ENCODE results near the gene EBF4. TPM values are rescaled to one million over a fixed set of nuclear protein-coding genes. Genes with fewer than 3 reads are reported as not detected.

The EBF4 gene
- total RNA-seq, 4 donors from 2014 or later, result 3.7 to 101 (median 5.4) TPM

- Histone ChIP-seq H3K4me1 (peaks cover 0 to 10% (median 7%) of the 10 kb centered on the region in 4 donors), H3K27me3 (peaks cover 46% of the 10 kb centered on the region), H3K4me3 (no peak overlapping the region), H3K36me3 (no peaks in the 10 kb centered on the region), H3K9me3 (no peaks in the 10 kb centered on the region), H3K27ac (no peak overlapping the region)
- intact Hi-C loops (cut with DNase I; ENCODE audit: low total_unique reads) (no loop called here), in situ Hi-C loops (cut with MboI; ENCODE audit: low pct_ligation_motif_present in 1 of 4, low pct_unique_long_range_greater_than_20kb in 1 of 4, low sequenced_read_pairs in 3 of 4) (no loop called here)
- TF ChIP-seq, protein P1, sequence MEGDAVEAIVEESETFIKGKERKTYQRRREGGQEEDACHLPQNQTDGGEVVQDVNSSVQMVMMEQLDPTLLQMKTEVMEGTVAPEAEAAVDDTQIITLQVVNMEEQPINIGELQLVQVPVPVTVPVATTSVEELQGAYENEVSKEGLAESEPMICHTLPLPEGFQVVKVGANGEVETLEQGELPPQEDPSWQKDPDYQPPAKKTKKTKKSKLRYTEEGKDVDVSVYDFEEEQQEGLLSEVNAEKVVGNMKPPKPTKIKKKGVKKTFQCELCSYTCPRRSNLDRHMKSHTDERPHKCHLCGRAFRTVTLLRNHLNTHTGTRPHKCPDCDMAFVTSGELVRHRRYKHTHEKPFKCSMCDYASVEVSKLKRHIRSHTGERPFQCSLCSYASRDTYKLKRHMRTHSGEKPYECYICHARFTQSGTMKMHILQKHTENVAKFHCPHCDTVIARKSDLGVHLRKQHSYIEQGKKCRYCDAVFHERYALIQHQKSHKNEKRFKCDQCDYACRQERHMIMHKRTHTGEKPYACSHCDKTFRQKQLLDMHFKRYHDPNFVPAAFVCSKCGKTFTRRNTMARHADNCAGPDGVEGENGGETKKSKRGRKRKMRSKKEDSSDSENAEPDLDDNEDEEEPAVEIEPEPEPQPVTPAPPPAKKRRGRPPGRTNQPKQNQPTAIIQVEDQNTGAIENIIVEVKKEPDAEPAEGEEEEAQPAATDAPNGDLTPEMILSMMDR (IDR thresholded peaks at IDR 0.05), result no peak
- TF ChIP-seq POLR2AphosphoS5 (IDR thresholded peaks at IDR 0.05) (no peak), POLR2A (IDR thresholded peaks at IDR 0.05) (no peak), EP300 (IDR thresholded peaks at IDR 0.05; ENCODE audit: low read depth) (no peak)
- no peak for DNase-seq
- WGBS, 2 donors (ENCODE audit: low coverage in 1 of 2), result 62 to 65% methylated on average over 2 to 4 of the region's 4 CpGs
Measured at GRCh38 chr20:2698186-2698817, 5.7 kb downstream of the EBF4 start.

- in situ Hi-C loops (cut with MboI; ENCODE audit: low pct_ligation_motif_present in 1 of 4, low pct_unique_long_range_greater_than_20kb in 1 of 4, low sequenced_read_pairs in 3 of 4), result no loop called here
- H3K27me3 ChIP-seq, result peaks cover 39% of the 10 kb centered on the region
- no peak for TF ChIP-seq EP300 (IDR thresholded peaks at IDR 0.05; ENCODE audit: low read depth)
- no peak for TF ChIP-seq POLR2AphosphoS5 (IDR thresholded peaks at IDR 0.05)
- TF ChIP-seq, protein P1 (IDR thresholded peaks at IDR 0.05), result no peak
- TF ChIP-seq POLR2A (IDR thresholded peaks at IDR 0.05), result no peak
- H3K4me3 ChIP-seq, result no peak overlapping the region
- no peaks in the 10 kb centered on the region for H3K9me3 ChIP-seq
- 63% methylated on average over 4 of the region's 4 CpGs; no CpG with 5 or more reads in 1 of the 2 donors for WGBS, 2 donors (ENCODE audit: low coverage in 1 of 2)
- intact Hi-C loops (cut with DNase I; ENCODE audit: low total_unique reads), result no loop called here
- H3K27ac ChIP-seq, result no peak overlapping the region
- H3K4me1 ChIP-seq, result peaks cover 0 to 4% (median 2%) of the 10 kb centered on the region in 4 donors
- no peak for DNase-seq
- H3K36me3 ChIP-seq, result no peaks in the 10 kb centered on the region
Measured at GRCh38 chr20:2698912-2699311, 6.3 kb downstream of the EBF4 start.

DNA sequence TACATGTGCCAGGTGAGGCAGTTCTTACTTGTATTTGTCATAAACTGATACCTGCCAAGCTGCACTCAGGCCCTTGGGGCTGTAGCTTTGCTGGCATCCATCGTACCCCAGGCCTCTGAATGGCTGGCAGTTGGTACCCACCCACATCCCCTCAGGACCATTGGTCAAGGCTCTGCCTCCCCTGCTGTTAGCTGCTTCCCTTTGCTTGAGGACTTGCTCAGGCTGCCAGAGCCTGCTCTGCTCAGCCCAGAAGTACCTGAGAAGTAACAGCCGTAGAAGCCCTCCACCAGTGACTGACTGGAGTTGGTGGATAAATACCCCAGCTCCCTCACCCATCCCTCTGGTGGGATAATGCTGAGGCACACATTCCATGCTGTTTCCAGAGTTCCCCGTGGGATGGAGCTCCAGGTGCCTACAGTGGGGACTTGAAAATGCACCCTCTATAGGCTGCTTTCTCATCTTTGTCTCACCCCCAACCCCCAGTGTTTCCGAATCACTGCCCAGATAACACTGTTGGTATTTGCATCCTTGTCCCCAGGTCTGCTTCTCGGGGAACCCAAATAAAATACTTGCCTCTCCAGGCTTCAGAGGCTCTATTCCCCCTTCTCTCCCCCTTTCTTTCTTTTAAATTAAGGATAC is 7.3 kb downstream of the EBF4 start:
- no peaks in the 10 kb centered on the region for H3K4me1 ChIP-seq
- TF ChIP-seq, protein P1 (IDR thresholded peaks at IDR 0.05), result no peak
- TF ChIP-seq EP300 (IDR thresholded peaks at IDR 0.05; ENCODE audit: low read depth) (no peak), POLR2AphosphoS5 (IDR thresholded peaks at IDR 0.05) (no peak), POLR2A (IDR thresholded peaks at IDR 0.05) (no peak)

GRCh38 chr20:2700913-2701620 is 8.5 kb downstream of the EBF4 start:
- Histone ChIP-seq H3K9me3 (no peaks in the 10 kb centered on the region), H3K36me3 (no peaks in the 10 kb centered on the region), H3K27ac (no peak overlapping the region), H3K4me3 (no peak overlapping the region), H3K4me1 (no peaks in the 10 kb centered on the region), H3K27me3 (peaks cover 18% of the 10 kb centered on the region)
- TF ChIP-seq, protein P1 (IDR thresholded peaks at IDR 0.05), result no peak
- TF ChIP-seq POLR2A (IDR thresholded peaks at IDR 0.05) (no peak), POLR2AphosphoS5 (IDR thresholded peaks at IDR 0.05) (no peak), EP300 (IDR thresholded peaks at IDR 0.05; ENCODE audit: low read depth) (no peak)
- intact Hi-C loops (cut with DNase I; ENCODE audit: low total_unique reads), result no loop called here
- in situ Hi-C loops (cut with MboI; ENCODE audit: low pct_ligation_motif_present in 1 of 4, low pct_unique_long_range_greater_than_20kb in 1 of 4, low sequenced_read_pairs in 3 of 4), result no loop called here
- 52% methylated on average over 9 of the region's 9 CpGs; no CpG with 5 or more reads in 1 of the 2 donors for WGBS, 2 donors (ENCODE audit: low coverage in 1 of 2)
- DNase-seq, result no peak

More for the DNA sequence above, 7.3 kb downstream of the EBF4 start:
- DNase-seq, result no peak
- no peak overlapping the region for H3K4me3 ChIP-seq
- peaks cover 30% of the 10 kb centered on the region for H3K27me3 ChIP-seq
- no peak overlapping the region for H3K27ac ChIP-seq
- no peaks in the 10 kb centered on the region for H3K36me3 ChIP-seq
- 71% methylated on average over 5 of the region's 5 CpGs; no CpG with 5 or more reads in 1 of the 2 donors for WGBS, 2 donors (ENCODE audit: low coverage in 1 of 2)
- in situ Hi-C loops (cut with MboI; ENCODE audit: low pct_ligation_motif_present in 1 of 4, low pct_unique_long_range_greater_than_20kb in 1 of 4, low sequenced_read_pairs in 3 of 4) (no loop called here), intact Hi-C loops (cut with DNase I; ENCODE audit: low total_unique reads) (no loop called here)
- no peaks in the 10 kb centered on the region for H3K9me3 ChIP-seq
